Astrocyte of the hippocampus (primary cell): ENCODE measurements around the gene UBE2V1.
"Not testable (repeated sequence)": the region's sequence is repeated elsewhere in the genome, so short reads cannot be mapped to it uniquely, and the experiment has no call there.

ENCODE experiments used
- DNase-seq: peaks from one replicate; pipeline ENCODE4 v3.0.0; 2011; ENCODE audit warnings: low read depth, low spot score

Gene UBE2V1

GRCh38 chr20:50112512-50113419, at the start of gene UBE2V1:
Gene UBE2V1, minus strand, starts transcription at chr20:50113150. Its CDS starts 22 bp downstream, at chr20:50113128.
- peak; percentile 96 for DNase-seq

DNA sequence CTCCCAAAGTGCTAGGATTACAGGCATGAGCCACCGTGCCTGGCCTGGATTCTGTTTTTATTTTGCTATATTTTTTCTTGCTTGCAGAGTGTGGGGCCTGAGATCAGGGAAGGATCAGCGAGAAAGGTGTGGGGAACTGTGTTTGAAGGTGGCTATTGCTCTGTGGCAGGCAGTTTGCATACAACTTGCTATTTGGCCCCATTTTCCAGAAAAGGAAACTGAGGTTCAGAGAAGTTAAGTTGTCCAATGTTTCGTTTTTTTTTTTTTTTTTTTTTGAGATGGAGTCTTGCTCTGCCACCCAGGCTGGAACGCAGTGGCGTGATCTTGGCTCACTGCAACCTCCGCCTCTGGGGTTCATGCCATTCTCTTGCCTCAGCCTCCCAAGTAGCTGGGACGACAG, 48.5 kb upstream of the UBE2V1 start:
- not testable (repeated sequence) for DNase-seq

DNA sequence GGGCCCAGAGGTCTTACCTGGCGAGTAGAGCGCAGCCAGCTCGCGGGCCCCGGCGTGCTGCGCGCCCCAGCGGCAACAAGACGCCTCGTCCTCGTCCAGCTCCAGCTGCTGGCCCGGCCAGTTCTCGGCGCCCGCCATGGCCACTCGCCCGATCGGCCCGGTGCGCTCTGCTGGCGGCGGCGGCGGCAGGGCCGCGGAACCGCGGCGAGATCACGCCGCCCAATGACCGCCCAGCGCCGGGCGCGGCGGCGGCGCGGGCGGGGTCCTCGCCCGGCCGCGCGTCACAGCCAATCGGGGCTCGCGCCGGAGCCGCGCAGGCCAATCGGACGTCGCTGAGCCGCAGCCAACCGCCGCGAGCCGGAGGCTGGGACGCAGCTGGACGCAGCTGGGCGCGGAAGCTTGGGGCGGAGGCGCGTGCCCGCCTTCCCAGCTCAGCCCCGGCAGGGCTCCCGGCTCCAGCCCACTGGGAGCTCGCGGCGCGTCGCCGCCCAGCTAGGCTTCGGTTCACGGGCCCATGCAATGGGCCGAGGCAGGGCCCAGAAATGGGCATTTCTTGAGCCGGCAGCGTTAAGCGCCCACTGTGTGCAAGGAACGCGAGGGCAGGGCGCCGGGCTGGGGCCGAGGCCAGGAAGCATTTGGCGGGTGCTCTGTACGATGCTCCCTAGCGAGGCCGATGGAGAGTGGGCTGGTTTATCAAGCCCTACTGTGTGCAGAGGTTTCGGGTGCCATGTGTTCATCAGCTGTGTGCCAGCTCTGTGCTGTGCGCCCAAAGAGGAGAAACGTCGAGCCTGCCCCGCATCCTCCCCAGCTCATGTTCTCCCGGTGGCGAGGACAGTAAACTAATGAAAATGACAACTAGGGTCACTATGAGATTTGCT, 40.8 kb upstream of the UBE2V1 start, which contains the start of gene PEDS1:
Gene PEDS1, minus strand, starts transcription at position 224 of the 878 bp plus-strand sequence. Its CDS starts 86 bp downstream, at position 138.
- peak; percentile 98 for DNase-seq

- no peak for DNase-seq
Measured at GRCh38 chr20:50153153-50153499, 40.2 kb upstream of the UBE2V1 start.

- DNase-seq, result no peak
Measured at GRCh38 chr20:50152394-50153152, 39.6 kb upstream of the UBE2V1 start.

DNA sequence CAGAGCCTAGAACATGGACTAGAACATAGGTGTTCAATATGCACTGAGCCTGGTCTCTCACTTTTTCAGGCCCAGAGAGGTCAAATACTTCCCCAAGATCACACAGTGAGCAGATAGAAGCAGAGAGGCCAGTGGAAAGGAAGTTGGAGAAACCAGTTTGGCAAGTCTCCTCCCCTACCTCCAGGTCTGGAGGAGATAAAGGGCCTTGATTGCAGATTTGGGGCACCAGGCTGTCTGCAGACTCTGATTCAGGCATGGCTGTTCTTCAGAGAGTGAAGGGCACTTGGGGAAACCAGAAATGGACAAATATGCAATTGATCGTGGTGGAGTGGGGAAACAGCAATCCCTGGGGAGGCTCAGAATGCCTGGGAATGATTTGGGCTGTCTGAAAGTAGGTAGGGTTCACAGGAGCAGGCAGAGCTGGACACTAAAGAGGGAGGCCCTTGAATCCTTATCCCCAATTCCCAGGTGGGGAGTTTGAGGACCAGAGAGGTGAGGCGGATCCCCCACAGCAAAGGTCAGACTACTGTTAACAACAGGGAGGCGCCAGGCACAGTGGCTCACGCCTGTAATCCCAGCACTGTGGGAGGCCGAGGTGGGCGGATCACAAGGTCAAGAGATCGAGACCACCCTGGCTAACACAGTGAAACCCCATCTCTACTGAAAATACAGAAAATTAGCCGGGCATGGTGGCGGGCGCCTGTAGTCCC, 38.2 kb upstream of the UBE2V1 start:
- no peak for DNase-seq

- no peak for DNase-seq
Measured at GRCh38 chr20:50149481-50150254, 36.7 kb upstream of the UBE2V1 start.

GRCh38 chr20:50146732-50147662, 34.0 kb upstream of the UBE2V1 start:
- DNase-seq, result peak; percentile 34

DNA sequence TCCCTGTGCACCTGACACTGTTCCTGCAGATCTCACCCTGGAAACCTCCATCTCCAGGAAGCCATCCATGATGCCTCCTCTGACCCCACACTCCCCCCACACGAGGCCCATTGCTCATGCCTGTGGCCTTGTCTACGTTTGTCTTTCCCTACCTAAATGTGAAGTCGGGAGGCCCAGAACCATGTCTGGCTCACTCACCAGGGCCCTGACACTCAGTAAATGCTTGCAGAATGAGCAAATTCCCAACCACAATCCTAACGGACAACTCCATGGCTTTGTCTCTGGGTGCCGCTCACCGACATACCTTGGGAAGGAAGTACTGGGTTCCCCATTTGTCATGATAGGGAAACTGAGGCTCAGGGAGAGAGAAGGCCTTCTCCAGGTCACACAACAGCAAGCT, 33.3 kb upstream of the UBE2V1 start:
- DNase-seq, result peak; percentile 39

DNA sequence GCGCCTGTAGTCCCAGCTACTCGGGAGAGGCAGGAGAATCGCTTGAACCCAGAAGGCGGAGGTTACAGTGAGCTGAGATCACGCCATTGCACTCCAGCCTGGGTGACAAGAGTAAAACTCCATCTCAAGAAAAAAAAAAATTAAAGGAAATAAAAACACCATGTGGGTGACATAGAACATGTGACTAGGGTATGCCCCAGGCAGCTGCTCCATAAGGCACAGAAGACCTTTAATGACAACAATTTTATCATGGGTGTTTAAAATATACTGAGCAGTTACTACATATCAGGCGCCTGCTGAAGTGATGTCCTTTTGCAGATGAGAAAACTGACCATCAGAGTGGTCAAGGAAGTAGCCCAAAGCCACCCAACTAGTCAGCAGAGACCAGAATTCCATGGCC, 32.6 kb upstream of the UBE2V1 start:
- no peak for DNase-seq

GRCh38 chr20:50144362-50144761, 31.4 kb upstream of the UBE2V1 start:
- peak; percentile 90 for DNase-seq

- DNase-seq, result no peak
Measured at GRCh38 chr20:50142812-50143211, 29.9 kb upstream of the UBE2V1 start.

GRCh38 chr20:50141811-50142561, 29.0 kb upstream of the UBE2V1 start:
- DNase-seq, result no peak

DNA sequence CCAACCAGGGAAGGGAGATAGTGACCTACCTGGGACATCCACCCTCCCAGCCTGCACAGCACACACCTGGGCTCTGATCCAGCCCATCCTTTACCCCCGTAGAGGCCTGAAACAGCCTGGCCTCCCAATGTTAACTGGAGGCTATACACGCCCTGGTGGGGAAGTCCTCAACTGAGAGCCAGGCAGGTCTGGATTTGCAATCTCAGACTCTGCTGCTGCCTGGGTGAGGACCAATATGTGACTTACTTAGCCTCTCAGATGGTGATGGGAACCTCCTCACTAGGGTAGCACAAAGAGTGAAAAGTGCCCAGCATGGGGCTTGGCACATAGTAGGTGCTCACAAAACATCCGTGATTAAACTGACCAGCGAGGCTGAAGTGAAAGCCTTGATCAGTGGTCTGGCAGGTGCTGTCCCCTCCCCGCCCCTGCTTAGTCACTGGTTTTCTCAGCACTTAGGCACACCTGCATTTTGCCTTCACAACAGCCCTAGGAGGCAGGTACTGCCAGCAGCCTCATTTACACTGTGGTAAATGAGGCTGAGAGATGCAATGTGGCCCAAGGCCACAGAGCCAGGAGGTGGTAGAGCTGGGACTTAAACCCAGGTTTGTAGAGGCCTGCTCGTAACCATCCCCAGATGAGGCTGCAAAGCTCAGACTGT, 28.2 kb upstream of the UBE2V1 start:
- no peak for DNase-seq

DNA sequence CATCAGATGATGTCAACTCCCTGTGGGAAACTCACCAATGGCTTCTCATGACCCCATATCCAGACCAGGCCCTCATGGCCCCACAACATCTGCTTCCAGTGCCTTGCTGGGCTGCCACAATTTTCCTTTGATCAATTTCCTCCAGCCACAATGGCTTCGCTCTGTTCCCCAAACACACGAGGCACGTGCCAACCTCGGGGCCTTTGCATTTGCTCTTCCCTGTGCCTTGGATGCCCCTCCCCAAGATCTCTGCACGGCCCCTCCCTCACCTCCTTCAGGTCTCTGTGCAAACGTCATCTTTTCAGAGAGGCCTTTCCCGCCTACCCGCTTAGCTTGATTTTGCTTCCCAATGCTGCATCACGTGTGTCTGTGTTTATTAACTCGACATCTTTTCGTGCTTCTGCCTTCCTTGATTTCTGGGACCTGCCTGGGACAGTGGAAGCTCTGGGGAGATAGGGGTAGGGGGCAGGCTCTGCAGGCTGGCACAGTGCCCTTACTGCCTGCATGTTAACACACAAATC, 27.4 kb upstream of the UBE2V1 start:
- DNase-seq, result no peak

- DNase-seq, result no peak
Measured at GRCh38 chr20:50138479-50139393, 25.8 kb upstream of the UBE2V1 start.

DNA sequence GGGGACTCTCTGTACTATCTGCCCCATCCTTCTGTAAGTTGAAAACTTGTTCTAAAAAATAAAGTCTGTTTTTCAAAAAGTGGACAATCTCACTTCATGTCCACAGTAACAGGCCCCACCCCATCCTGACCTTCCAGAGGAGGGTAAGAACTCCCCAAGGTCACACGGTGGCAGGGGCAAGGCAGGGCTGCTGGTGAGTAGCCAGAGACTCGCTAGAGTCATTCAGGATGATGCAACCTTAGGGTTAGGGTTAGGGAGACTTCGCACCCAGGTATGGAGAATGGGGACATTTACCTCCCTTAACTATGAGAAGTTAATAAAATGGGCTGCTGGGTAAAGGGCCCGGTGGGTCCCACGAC, 25.1 kb upstream of the UBE2V1 start:
- DNase-seq, result no peak
